ENCODE measurements around the gene L1CAM. TPM values are rescaled to one million over a fixed set of nuclear protein-coding genes. Genes with fewer than 3 reads are reported as not detected.

Gene L1CAM
- total RNA-seq, 3 donors from 2014 or later (not counting 1 experiment from before 2014, with no cell fraction given) = 0.23 to 0.98 TPM; not detected in 1

- H3K27me3 Mint-ChIP-seq (ENCODE audit: low read depth in 2 of 2) = no peaks in the 10 kb centered on the region
- Histone ChIP-seq H3K4me1 (ENCODE audit: control insufficient read depth, insufficient read depth, low read length) (peaks cover 96% of the 10 kb centered on the region), H3K36me3 (ENCODE audit: control insufficient read depth, insufficient read depth, low read length) (no peaks in the 10 kb centered on the region), H3K27ac (ENCODE audit: low read length) (peak overlapping the region; percentile 63), H3K4me3 (ENCODE audit: low read length) (no peak overlapping the region), H3K9me3 (ENCODE audit: control insufficient read depth, insufficient read depth, low read length) (no peaks in the 10 kb centered on the region), H3K27me3 (ENCODE audit: control insufficient read depth, insufficient read depth, low read length) (no peaks in the 10 kb centered on the region)
- H3K4me1 Mint-ChIP-seq = peaks cover 61 to 72% of the 10 kb centered on the region in 2 donors
- no peak for DNase-seq
- peak overlapping the region; percentile 82 for H3K4me3 Mint-ChIP-seq
- TF ChIP-seq CTCF (IDR thresholded peaks at IDR 0.05) = no peak
- 54% methylated on average over 7 of the region's 9 CpGs for WGBS (ENCODE audit: insufficient coverage)
- intact Hi-C loops (cut with micrococcal nuclease) = no loop called here
- H3K27ac Mint-ChIP-seq = peak overlapping the region; percentile 63 to 83
- ATAC-seq = no peak
- no peaks in the 10 kb centered on the region for H3K36me3 Mint-ChIP-seq
- H3K9me3 Mint-ChIP-seq = no peaks in the 10 kb centered on the region
Measured at GRCh38 chrX:153821066-153821465, 64.9 kb downstream of the L1CAM start.

GRCh38 chrX:153820601-153821000, 65.4 kb downstream of the L1CAM start:
- peaks cover 93% of the 10 kb centered on the region for H3K4me1 ChIP-seq (ENCODE audit: control insufficient read depth, insufficient read depth, low read length)
- intact Hi-C loops (cut with micrococcal nuclease) = no loop called here
- H3K27me3 Mint-ChIP-seq (ENCODE audit: low read depth in 2 of 2) = no peaks in the 10 kb centered on the region
- peaks cover 60 to 68% of the 10 kb centered on the region in 2 donors for H3K4me1 Mint-ChIP-seq
- WGBS (ENCODE audit: insufficient coverage) = 63% methylated on average over 6 of the region's 7 CpGs
- H3K27me3 ChIP-seq (ENCODE audit: control insufficient read depth, insufficient read depth, low read length) = no peaks in the 10 kb centered on the region
- peak overlapping the region; percentile 76 for H3K4me3 Mint-ChIP-seq
- peak overlapping the region; percentile 63 to 83 for H3K27ac Mint-ChIP-seq
- no peaks in the 10 kb centered on the region for H3K36me3 ChIP-seq (ENCODE audit: control insufficient read depth, insufficient read depth, low read length)
- ATAC-seq (no peak), DNase-seq (no peak)
- no peaks in the 10 kb centered on the region for H3K9me3 Mint-ChIP-seq
- no peaks in the 10 kb centered on the region for H3K9me3 ChIP-seq (ENCODE audit: control insufficient read depth, insufficient read depth, low read length)
- H3K36me3 Mint-ChIP-seq = no peaks in the 10 kb centered on the region
- no peak for TF ChIP-seq CTCF (IDR thresholded peaks at IDR 0.05)
- no peak overlapping the region for H3K4me3 ChIP-seq (ENCODE audit: low read length)
- peak overlapping the region; percentile 63 for H3K27ac ChIP-seq (ENCODE audit: low read length)

- H3K4me1 Mint-ChIP-seq = peaks cover 60 to 66% of the 10 kb centered on the region in 2 donors
- intact Hi-C loops (cut with micrococcal nuclease) = loop anchor here (5.0 kb wide), 1 partner anchor 88 kb away; no protein-coding TSS in a partner anchor
- no peak for TF ChIP-seq CTCF (IDR thresholded peaks at IDR 0.05)
Measured at GRCh38 chrX:153819384-153820040, 66.5 kb downstream of the L1CAM start.

More at GRCh38 chrX:153819384-153820040, 66.5 kb downstream of the L1CAM start:
- no peaks in the 10 kb centered on the region for H3K9me3 ChIP-seq (ENCODE audit: control insufficient read depth, insufficient read depth, low read length)
- Mint-ChIP-seq H3K27ac (peak overlapping the region; percentile 26 to 83), H3K27me3 (ENCODE audit: low read depth in 2 of 2) (peaks cover 0 to 6% of the 10 kb centered on the region in 2 donors), H3K9me3 (no peaks in the 10 kb centered on the region), H3K36me3 (no peaks in the 10 kb centered on the region), H3K4me3 (peak overlapping the region; percentile 66)
- 39% methylated on average over 19 of the region's 23 CpGs for WGBS (ENCODE audit: insufficient coverage)
- H3K4me3 ChIP-seq (ENCODE audit: low read length) = peak overlapping the region; percentile 15
- H3K27ac ChIP-seq (ENCODE audit: low read length) = peak overlapping the region; percentile 51
- no peaks in the 10 kb centered on the region for H3K27me3 ChIP-seq (ENCODE audit: control insufficient read depth, insufficient read depth, low read length)
- no peaks in the 10 kb centered on the region for H3K36me3 ChIP-seq (ENCODE audit: control insufficient read depth, insufficient read depth, low read length)
- no peak for DNase-seq
- peaks cover 92% of the 10 kb centered on the region for H3K4me1 ChIP-seq (ENCODE audit: control insufficient read depth, insufficient read depth, low read length)
- no peak for ATAC-seq

All from natural killer cell (primary cell).